HepG2 (cell line): ENCODE data around the gene CXorf65. TPM values are rescaled to one million over a fixed set of nuclear protein-coding genes. Genes with fewer than 3 reads are reported as not detected.

ENCODE experiments used
- ATAC-seq: fragments of 200-7000 bp; cut with Tn5 transposase; 3 replicates; pipeline ENCODE4 v1.9.1; 2020; ENCODE audit warnings: mild to moderate bottlenecking, moderate library complexity
- BruUV-seq: library from RNA; stranded (reverse); fragments of 400-500 nt; replicated peaks from 2 replicates; lab custom pipeline; 2021; lab: Mats Ljungman, UMichigan
- CTCF ChIA-PET: fragments of 300-600 bp; formaldehyde crosslinking; extraction: SDS; loops from one replicate; lab custom pipeline; 2021; ENCODE audit warnings: low total read pairs, inconsistent platforms, low intra/inter-chr PET ratio; lab: Yijun Ruan, JAX
- POLR2A ChIA-PET: fragments of 350-600 bp; sonication (Branson Sonifier 250); formaldehyde crosslinking; loops from one replicate; lab custom pipeline; 2020; ENCODE audit warnings: antibody characterized with exemption, inconsistent platforms; lab: Yijun Ruan, JAX
- DNase-seq: peaks from one replicate; pipeline ENCODE4 v3.0.0-alpha.2; 2015; ENCODE audit warnings: low spot score
- FAIRE-seq: peaks from 3 replicates; lab custom pipeline; 2011; peaks lifted over from hg19 to GRCh38; lab: Jason Lieb, UNC
- H2AFZ ChIP-seq: one replicate; pipeline ENCODE4 v1.6.1; 2011; ENCODE audit warnings: low read length, inconsistent platforms
- H3K27ac ChIP-seq: fragments of 300-600 bp; 3 replicates; pipeline ENCODE4 v1.8.0; 2011; ENCODE audit warnings: mixed run types, mild to moderate bottlenecking, mixed read lengths, low read length, inconsistent platforms; ENCODE audit not compliant: insufficient read depth; ENCODE audit errors: extremely low read length
- H3K27me3 ChIP-seq, 2 experiments: fragments of 200-600 bp in 1 of 2; 2 replicates in 1 of 2; 3 replicates in 1 of 2; pipeline versions ENCODE4 v1.6.0 to v1.8.0; 2011; ENCODE audit warnings: low read length in 2 of 2, mild to moderate bottlenecking in 2 of 2, moderate library complexity in 2 of 2, inconsistent platforms in 1 of 2; ENCODE audit not compliant: insufficient read depth in 2 of 2, control insufficient read depth in 1 of 2
- H3K36me3 ChIP-seq, 2 experiments: fragments of 200-600 bp in 1 of 2; replicated peaks in 1 of 2; 2 replicates in 1 of 2; 3 replicates in 1 of 2; pipeline versions ENCODE4 v1.5.1 to v1.8.0; 2011; ENCODE audit warnings: low read length in 2 of 2, inconsistent platforms in 1 of 2; ENCODE audit not compliant: insufficient read depth in 2 of 2, control insufficient read depth in 1 of 2
- H3K4me1 ChIP-seq: 2 replicates; pipeline ENCODE4 v1.5.1; 2012; ENCODE audit warnings: low read length, inconsistent platforms; ENCODE audit not compliant: insufficient read depth
- H3K4me2 ChIP-seq: 2 replicates; pipeline ENCODE4 v1.6.0; 2011; ENCODE audit warnings: low read depth, low read length, inconsistent platforms
- H3K4me3 ChIP-seq, 3 experiments: fragments of 200-600 bp in 1 of 3; sonication (generic), shearing (Covaris generic) in 1 of 3; replicated peaks in 1 of 3; 2 replicates each; pipeline ENCODE4 v1.5.1; 2011 to 2016; ENCODE audit warnings: low read length in 3 of 3, inconsistent platforms in 2 of 3, low read depth in 2 of 3, mild to moderate bottlenecking in 2 of 3, control low read depth in 1 of 3, mixed read lengths in 1 of 3; ENCODE audit not compliant: insufficient read depth in 1 of 3
- H3K79me2 ChIP-seq: one replicate; pipeline ENCODE4 v1.6.1; 2011; ENCODE audit warnings: low read length, inconsistent platforms; ENCODE audit not compliant: insufficient read depth
- H3K9ac ChIP-seq: 2 replicates; pipeline ENCODE4 v1.6.0; 2011; ENCODE audit warnings: mild to moderate bottlenecking, low read depth, low read length, inconsistent platforms; ENCODE audit not compliant: insufficient read depth
- H3K9me3 ChIP-seq: 2 replicates; pipeline ENCODE4 v1.5.1; 2012; ENCODE audit warnings: mild to moderate bottlenecking, low read length
- H4K20me1 ChIP-seq: 2 replicates; pipeline ENCODE4 v1.6.0; 2011; ENCODE audit warnings: inconsistent platforms, mild to moderate bottlenecking, low read length, moderate library complexity; ENCODE audit not compliant: insufficient read depth
- ATF7-NPFF ChIP-seq: sonication (generic); formaldehyde crosslinking; IDR thresholded peaks from 2 replicates; pipeline ENCODE4 v1.8.1; 2023; ENCODE audit warnings: mild to moderate bottlenecking, low read depth, missing genetic modification reagents, moderate library complexity
- CBX5 ChIP-seq: sonication (generic); formaldehyde crosslinking; IDR thresholded peaks from 2 replicates; pipeline ENCODE4 v1.4.0; 2020; ENCODE audit warnings: missing genetic modification reagents, borderline replicate concordance
- FOXC1 ChIP-seq: sonication (generic); formaldehyde crosslinking; IDR thresholded peaks from 2 replicates; pipeline ENCODE4 v1.8.0; 2022; ENCODE audit warnings: mild to moderate bottlenecking, missing genetic modification reagents, borderline replicate concordance
- FOXO1 ChIP-seq: sonication (generic); formaldehyde crosslinking; IDR thresholded peaks from 2 replicates; pipeline ENCODE4 v1.4.0; 2020; ENCODE audit warnings: missing genetic modification reagents
- HDAC1 ChIP-seq: sonication (generic); formaldehyde crosslinking; IDR thresholded peaks from 2 replicates; pipeline ENCODE4 v1.5.1; 2020; ENCODE audit warnings: mild to moderate bottlenecking, missing genetic modification reagents
- IRF2 ChIP-seq: IDR thresholded peaks from 2 replicates; pipeline ENCODE4 v1.6.1; 2018; ENCODE audit warnings: missing genetic modification reagents, missing compliant biosample characterization
- NAIF1 ChIP-seq: sonication (generic); formaldehyde crosslinking; IDR thresholded peaks from 2 replicates; pipeline ENCODE4 v1.5.0; 2020; ENCODE audit warnings: mild to moderate bottlenecking, missing genetic modification reagents, borderline replicate concordance
- NFKBIZ ChIP-seq: IDR thresholded peaks from 2 replicates; pipeline ENCODE4 v1.6.1; 2018; ENCODE audit warnings: missing genetic modification reagents, missing compliant biosample characterization
- NONO ChIP-seq, 2 experiments: fragments of 450-650 bp in 1 of 2; sonication (generic) in 1 of 2; formaldehyde crosslinking in 1 of 2; IDR thresholded peaks in 1 of 2; conservative IDR thresholded peaks in 1 of 2; 2 replicates each; pipeline versions ENCODE4 v1.6.1 to v1.8.0; 2017 to 2022; ENCODE audit warnings: mild to moderate bottlenecking in 1 of 2, missing genetic modification reagents in 1 of 2, moderate library complexity in 1 of 2
- ZBTB2 ChIP-seq: sonication (generic); formaldehyde crosslinking; IDR thresholded peaks from 2 replicates; pipeline ENCODE4 v1.8.0; 2022; ENCODE audit warnings: low read depth, missing genetic modification reagents
- ZNF660 ChIP-seq: sonication (generic); formaldehyde crosslinking; IDR thresholded peaks from 2 replicates; pipeline ENCODE4 v1.5.1; 2020; ENCODE audit warnings: mild to moderate bottlenecking, low read depth, missing genetic modification reagents, borderline replicate concordance
- ZNF746 ChIP-seq: sonication (generic); formaldehyde crosslinking; IDR thresholded peaks from 2 replicates; pipeline ENCODE4 v1.8.0; 2022; ENCODE audit warnings: mild to moderate bottlenecking, missing genetic modification reagents
- WGBS: methylation state at CpG from one replicate; pipeline ENCODE4 v1.1.6; 2017; ENCODE audit warnings: low lambda C conversion rate; 5-methylcytosine and 5-hydroxymethylcytosine counted together
- in situ Hi-C: cut with HindIII; loops from 2 replicates; pipeline ENCODE4 v1.10.0; 2017; ENCODE audit warnings: low pct_unique_long_range_greater_than_20kb; ENCODE audit not compliant: extremely low pct_ligation_motif_present
- intact Hi-C: fragments of 100-400 bp; cut with micrococcal nuclease; formaldehyde crosslinking; loops from one replicate; pipeline ENCODE4 v1.10.0; 2022; ENCODE audit not compliant: unreplicated experiment
- polyA plus RNA-seq, 8 experiments: library from polyadenylated mRNA; depleted of rRNA in 3 of 8; stranded (reverse) in 7 of 8; unstranded in 1 of 8; fragments of >200 nt; fragmentation: Illumina TruSeq in 4 of 8; extraction: Trizol in 4 of 8; gene quantifications; 2 replicates each; pipeline versions ENCODE4 v1.2.1 to v1.2.3, GENCODE V29; 2011 to 2016; ENCODE audit warnings: low read depth in 4 of 8, missing spikeins in 1 of 8, mixed read lengths in 1 of 8; ENCODE audit not compliant: insufficient read depth in 1 of 8
- total RNA-seq, 5 experiments: library from RNA; depleted of rRNA; stranded (reverse); fragments of >200 nt; fragmentation: Illumina TruSeq; extraction: Trizol; gene quantifications; 2 replicates each; pipeline ENCODE4 v1.2.3, GENCODE V29; 2016; ENCODE audit warnings: low read depth in 1 of 5
- TF ChIP-seq, protein P1 (sequence below): sonication (generic); formaldehyde crosslinking; IDR thresholded peaks from 2 replicates; pipeline ENCODE4 v1.4.0; 2020; ENCODE audit warnings: missing genetic modification reagents
- TF ChIP-seq, protein P2 (sequence below): sonication (generic); formaldehyde crosslinking; IDR thresholded peaks from 2 replicates; pipeline ENCODE4 v1.4.0; 2020; ENCODE audit warnings: missing genetic modification reagents

The CXorf65 gene
- total and polyA plus RNA-seq, 2 of the 13 experiments (the other 11 are each of a cell fraction or from before 2014, with no cell fraction given) = not detected

DNA sequence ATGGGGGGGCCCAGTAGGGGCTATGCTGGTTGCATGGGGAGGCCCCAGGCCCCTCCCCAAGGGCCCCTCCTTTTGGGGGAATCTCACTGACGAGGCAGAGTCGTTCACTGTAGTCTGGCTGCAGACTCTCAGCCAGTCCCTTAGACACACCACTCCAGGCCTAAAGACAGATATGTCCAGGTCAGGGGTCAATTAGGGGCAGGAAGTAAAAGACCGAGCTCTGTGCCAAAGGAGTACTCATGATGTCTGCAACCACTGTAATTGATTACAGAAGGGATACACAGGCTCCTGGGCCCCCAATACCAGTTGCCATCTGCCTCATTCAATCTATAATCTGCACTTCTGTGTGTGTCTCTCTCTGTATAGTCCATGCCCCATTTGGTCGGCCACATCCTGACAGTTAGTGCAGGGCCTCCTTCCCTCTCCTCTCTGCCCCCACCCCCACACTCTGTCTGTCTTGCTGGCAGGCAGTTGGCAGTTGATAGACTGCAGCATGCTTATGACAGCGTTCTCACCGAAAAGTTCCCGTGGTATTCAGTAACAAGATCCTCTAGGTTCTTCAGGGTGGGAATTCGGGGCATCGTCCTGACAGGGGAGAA lies 1.3 kb upstream of the CXorf65 start:
- Histone ChIP-seq H3K4me3 (no peak overlapping the region), H3K4me2 (no peak overlapping the region), H3K4me1 (peaks cover 20% of the 10 kb centered on the region), H3K9ac (no peak overlapping the region), H3K27me3 (no peaks in the 10 kb centered on the region), H3K79me2 (no peaks in the 10 kb centered on the region), H4K20me1 (no peaks in the 10 kb centered on the region), H3K36me3 (no peaks in the 10 kb centered on the region), H3K9me3 (no peaks in the 10 kb centered on the region), H3K27ac (no peak overlapping the region), H2AFZ (no peak overlapping the region)
- in situ Hi-C loops = no loop called here
- TF ChIP-seq HDAC1 (CRISPR knock-in tag) (no peak), FOXC1 (CRISPR knock-in tag) (no peak), CBX5 (CRISPR knock-in tag) (no peak), ATF7-NPFF (CRISPR knock-in tag) (no peak), NAIF1 (CRISPR knock-in tag) (no peak), NFKBIZ (CRISPR knock-in tag) (no peak), NONO (IDR thresholded peaks at IDR 0.05) (no peak), NONO (CRISPR knock-in tag; conservative IDR thresholded peaks at IDR 0.05) (no peak), ZNF746 (CRISPR knock-in tag) (no peak), ZNF660 (CRISPR knock-in tag) (no peak), FOXO1 (no peak), ZBTB2 (CRISPR knock-in tag) (no peak), IRF2 (CRISPR knock-in tag) (no peak)
- TF ChIP-seq, protein P1, sequence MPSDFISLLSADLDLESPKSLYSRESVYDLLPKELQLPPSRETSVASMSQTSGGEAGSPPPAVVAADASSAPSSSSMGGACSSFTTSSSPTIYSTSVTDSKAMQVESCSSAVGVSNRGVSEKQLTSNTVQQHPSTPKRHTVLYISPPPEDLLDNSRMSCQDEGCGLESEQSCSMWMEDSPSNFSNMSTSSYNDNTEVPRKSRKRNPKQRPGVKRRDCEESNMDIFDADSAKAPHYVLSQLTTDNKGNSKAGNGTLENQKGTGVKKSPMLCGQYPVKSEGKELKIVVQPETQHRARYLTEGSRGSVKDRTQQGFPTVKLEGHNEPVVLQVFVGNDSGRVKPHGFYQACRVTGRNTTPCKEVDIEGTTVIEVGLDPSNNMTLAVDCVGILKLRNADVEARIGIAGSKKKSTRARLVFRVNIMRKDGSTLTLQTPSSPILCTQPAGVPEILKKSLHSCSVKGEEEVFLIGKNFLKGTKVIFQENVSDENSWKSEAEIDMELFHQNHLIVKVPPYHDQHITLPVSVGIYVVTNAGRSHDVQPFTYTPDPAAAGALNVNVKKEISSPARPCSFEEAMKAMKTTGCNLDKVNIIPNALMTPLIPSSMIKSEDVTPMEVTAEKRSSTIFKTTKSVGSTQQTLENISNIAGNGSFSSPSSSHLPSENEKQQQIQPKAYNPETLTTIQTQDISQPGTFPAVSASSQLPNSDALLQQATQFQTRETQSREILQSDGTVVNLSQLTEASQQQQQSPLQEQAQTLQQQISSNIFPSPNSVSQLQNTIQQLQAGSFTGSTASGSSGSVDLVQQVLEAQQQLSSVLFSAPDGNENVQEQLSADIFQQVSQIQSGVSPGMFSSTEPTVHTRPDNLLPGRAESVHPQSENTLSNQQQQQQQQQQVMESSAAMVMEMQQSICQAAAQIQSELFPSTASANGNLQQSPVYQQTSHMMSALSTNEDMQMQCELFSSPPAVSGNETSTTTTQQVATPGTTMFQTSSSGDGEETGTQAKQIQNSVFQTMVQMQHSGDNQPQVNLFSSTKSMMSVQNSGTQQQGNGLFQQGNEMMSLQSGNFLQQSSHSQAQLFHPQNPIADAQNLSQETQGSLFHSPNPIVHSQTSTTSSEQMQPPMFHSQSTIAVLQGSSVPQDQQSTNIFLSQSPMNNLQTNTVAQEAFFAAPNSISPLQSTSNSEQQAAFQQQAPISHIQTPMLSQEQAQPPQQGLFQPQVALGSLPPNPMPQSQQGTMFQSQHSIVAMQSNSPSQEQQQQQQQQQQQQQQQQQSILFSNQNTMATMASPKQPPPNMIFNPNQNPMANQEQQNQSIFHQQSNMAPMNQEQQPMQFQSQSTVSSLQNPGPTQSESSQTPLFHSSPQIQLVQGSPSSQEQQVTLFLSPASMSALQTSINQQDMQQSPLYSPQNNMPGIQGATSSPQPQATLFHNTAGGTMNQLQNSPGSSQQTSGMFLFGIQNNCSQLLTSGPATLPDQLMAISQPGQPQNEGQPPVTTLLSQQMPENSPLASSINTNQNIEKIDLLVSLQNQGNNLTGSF (CRISPR knock-in tag) = no peak
- TF ChIP-seq, protein P2, sequence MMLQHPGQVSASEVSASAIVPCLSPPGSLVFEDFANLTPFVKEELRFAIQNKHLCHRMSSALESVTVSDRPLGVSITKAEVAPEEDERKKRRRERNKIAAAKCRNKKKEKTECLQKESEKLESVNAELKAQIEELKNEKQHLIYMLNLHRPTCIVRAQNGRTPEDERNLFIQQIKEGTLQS (CRISPR knock-in tag) = no peak
- no peak for FAIRE-seq
- CTCF ChIA-PET = no interaction called here
- ATAC-seq = no peak
- WGBS = 79% methylated on average over 5 of the region's 9 CpGs
- POLR2A ChIA-PET = no interaction called here
- no peak for DNase-seq
- intact Hi-C loops = no loop called here
- BruUV-seq = no TSS peak
